Kidney epithelial cell (primary cell): ENCODE measurements around the gene CLRN2. TPM values are rescaled to one million over a fixed set of nuclear protein-coding genes. Genes with fewer than 3 reads are reported as not detected.

Source experiments
- DNase-seq: peaks from one replicate; pipeline ENCODE4 v3.0.0-alpha.2; 2010; ENCODE audit warnings: low read depth
- H3K27me3 ChIP-seq: 2 replicates; pipeline ENCODE4 v1.6.0; 2011; ENCODE audit warnings: low read length; ENCODE audit not compliant: control insufficient read depth, insufficient read depth
- H3K36me3 ChIP-seq: 2 replicates; pipeline ENCODE4 v1.5.1; 2011; ENCODE audit warnings: low read length; ENCODE audit not compliant: control insufficient read depth, insufficient read depth
- H3K4me3 ChIP-seq: 2 replicates; pipeline ENCODE4 v1.5.1; 2011; ENCODE audit warnings: low read depth, mild to moderate bottlenecking, control low read depth, low read length
- CTCF ChIP-seq: IDR thresholded peaks from 2 replicates; pipeline ENCODE4 v1.5.1; 2011; ENCODE audit warnings: mild to moderate bottlenecking, moderate library complexity, low read length, control low read depth, inconsistent platforms; ENCODE audit not compliant: insufficient read depth, poor library complexity, severe bottlenecking
- total RNA-seq: library from RNA; depleted of rRNA; stranded (reverse); fragments of >200 nt; gene quantifications from 2 replicates; pipeline ENCODE4 v1.2.3, GENCODE V29; 2015

Gene CLRN2
- total RNA-seq, 1 donor from 2014 or later = not detected

GRCh38 chr4:17558941-17559708, 44.2 kb downstream of the CLRN2 start:
- H3K27me3 ChIP-seq = no peaks in the 10 kb centered on the region
- TF ChIP-seq CTCF = no peak
- no peak overlapping the region for H3K4me3 ChIP-seq
- no peaks in the 10 kb centered on the region for H3K36me3 ChIP-seq
- no peak for DNase-seq

- Histone ChIP-seq H3K36me3 (no peaks in the 10 kb centered on the region), H3K4me3 (no peak overlapping the region), H3K27me3 (no peaks in the 10 kb centered on the region)
- DNase-seq = no peak
- TF ChIP-seq CTCF = no peak
These were observed 44.7 kb downstream of the CLRN2 start for GRCh38 chr4:17559709-17560048.

- Histone ChIP-seq H3K4me3 (no peak overlapping the region), H3K36me3 (no peaks in the 10 kb centered on the region), H3K27me3 (no peaks in the 10 kb centered on the region)
- no peak for DNase-seq
- no peak for TF ChIP-seq CTCF
These were observed 45.2 kb downstream of the CLRN2 start for GRCh38 chr4:17560065-17560673.

- Histone ChIP-seq H3K4me3 (no peak overlapping the region), H3K36me3 (no peaks in the 10 kb centered on the region), H3K27me3 (no peaks in the 10 kb centered on the region)
- TF ChIP-seq CTCF = no peak
- no peak for DNase-seq
These were observed 46.4 kb downstream of the CLRN2 start for GRCh38 chr4:17561195-17561909.

GRCh38 chr4:17562157-17562556, 47.2 kb downstream of the CLRN2 start:
- Histone ChIP-seq H3K4me3 (no peak overlapping the region), H3K27me3 (no peaks in the 10 kb centered on the region), H3K36me3 (no peaks in the 10 kb centered on the region)
- no peak for TF ChIP-seq CTCF
- no peak for DNase-seq

- no peak for DNase-seq
- Histone ChIP-seq H3K4me3 (no peak overlapping the region), H3K36me3 (no peaks in the 10 kb centered on the region), H3K27me3 (no peaks in the 10 kb centered on the region)
- no peak for TF ChIP-seq CTCF
These were observed 50.9 kb downstream of the CLRN2 start for GRCh38 chr4:17565846-17566245.
